GM18505 (cell line): ENCODE measurements around the gene TMEM209.
"Not testable (repeated sequence)": the region's sequence is repeated elsewhere in the genome, so short reads cannot be mapped to it uniquely, and the experiment has no call there.

ENCODE experiments used
- ATAC-seq: cut with Tn5 transposase; IDR thresholded peaks from one replicate; pipeline ENCODE4 v1.9.1; 2021; ENCODE audit not compliant: unreplicated experiment
- POLR2A ChIP-seq: IDR thresholded peaks from 4 replicates; pipeline ENCODE4 v1.6.1; 2011; ENCODE audit warnings: borderline replicate concordance; ENCODE audit not compliant: insufficient read depth, insufficient read length; ENCODE audit errors: extremely low read depth

Gene TMEM209

DNA sequence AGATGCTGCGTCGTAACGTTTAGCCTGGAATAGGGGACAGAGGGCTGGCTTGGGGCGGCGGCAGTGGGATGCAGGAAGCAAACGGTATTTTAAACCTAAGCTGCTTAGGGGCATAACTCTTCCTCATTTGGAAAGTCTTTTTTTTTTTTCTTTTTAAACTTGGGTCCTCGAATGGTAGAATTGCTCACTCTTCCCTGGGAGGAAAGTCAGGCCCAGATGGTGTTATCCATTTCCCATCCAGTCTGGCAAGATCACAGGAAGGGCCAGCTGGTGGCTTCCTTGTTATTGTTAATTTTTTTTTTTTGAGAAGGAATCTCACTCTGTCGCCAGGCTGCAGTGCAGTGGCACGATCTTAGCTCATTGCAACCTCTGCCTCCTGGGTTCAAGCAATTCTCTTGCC, 56.6 kb downstream of the TMEM209 start:
- no peak for TF ChIP-seq POLR2A
- ATAC-seq: no peak

- no peak for TF ChIP-seq POLR2A
- ATAC-seq: no peak
Observed at GRCh38 chr7:130147710-130148325, 57.4 kb downstream of the TMEM209 start.

DNA sequence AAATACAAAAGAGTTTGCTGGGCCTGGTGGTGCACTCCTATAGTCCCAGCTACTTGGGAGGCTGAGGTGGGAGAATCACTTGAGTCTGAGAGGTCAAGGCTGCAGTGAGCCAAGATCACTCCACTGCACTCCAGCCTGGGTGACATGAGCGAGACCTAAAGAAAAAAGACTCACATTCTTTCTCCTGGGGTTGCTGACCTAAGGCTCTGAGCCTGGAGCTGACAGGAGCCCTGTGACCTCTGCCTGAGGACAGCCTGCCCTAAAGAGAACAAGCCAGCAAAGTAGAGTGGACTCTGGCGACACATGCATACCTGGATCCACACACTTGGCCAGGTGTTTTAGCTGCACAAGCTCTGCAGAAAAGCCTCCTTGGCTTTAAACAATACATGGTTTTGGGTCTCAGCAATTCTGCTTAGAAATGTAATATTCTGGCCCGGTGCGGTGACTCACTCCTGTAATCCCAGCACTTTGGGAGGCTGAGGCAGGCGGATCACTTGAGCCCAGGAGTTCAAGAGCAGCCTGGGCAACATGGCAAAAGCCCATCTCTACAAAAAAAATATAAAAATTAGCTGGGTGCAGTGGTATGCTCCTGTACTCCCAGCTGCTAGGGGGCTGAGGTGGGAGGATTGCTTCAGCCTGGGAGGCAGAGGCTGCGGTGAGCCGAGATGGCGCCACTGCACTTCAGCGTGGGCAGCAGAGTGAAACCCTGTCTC, 58.4 kb downstream of the TMEM209 start:
- TF ChIP-seq POLR2A: no peak
- ATAC-seq: no peak

DNA sequence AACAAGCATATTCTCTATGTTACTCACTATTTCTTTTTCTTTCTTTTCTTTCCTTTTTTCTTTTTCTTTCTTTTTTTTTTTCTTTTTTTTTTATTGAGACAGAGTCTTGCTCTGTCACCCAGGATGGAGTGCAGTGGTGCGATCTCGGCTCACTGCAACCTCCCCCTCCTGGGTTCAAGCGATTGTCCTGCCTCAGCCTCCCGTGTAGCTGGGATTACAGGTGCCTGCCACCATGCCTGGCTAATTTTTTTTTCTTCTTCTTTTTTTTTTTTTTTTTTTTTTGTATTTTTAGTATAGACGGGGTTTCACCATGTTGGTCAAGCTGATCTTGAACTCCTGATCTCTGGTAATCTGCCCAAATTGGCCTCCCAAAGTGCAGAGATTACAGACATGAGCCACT, 59.1 kb downstream of the TMEM209 start:
- ATAC-seq: not testable (repeated sequence)

- no peak for TF ChIP-seq POLR2A
- no peak for ATAC-seq
Observed at GRCh38 chr7:130145424-130146100, 59.6 kb downstream of the TMEM209 start.

DNA sequence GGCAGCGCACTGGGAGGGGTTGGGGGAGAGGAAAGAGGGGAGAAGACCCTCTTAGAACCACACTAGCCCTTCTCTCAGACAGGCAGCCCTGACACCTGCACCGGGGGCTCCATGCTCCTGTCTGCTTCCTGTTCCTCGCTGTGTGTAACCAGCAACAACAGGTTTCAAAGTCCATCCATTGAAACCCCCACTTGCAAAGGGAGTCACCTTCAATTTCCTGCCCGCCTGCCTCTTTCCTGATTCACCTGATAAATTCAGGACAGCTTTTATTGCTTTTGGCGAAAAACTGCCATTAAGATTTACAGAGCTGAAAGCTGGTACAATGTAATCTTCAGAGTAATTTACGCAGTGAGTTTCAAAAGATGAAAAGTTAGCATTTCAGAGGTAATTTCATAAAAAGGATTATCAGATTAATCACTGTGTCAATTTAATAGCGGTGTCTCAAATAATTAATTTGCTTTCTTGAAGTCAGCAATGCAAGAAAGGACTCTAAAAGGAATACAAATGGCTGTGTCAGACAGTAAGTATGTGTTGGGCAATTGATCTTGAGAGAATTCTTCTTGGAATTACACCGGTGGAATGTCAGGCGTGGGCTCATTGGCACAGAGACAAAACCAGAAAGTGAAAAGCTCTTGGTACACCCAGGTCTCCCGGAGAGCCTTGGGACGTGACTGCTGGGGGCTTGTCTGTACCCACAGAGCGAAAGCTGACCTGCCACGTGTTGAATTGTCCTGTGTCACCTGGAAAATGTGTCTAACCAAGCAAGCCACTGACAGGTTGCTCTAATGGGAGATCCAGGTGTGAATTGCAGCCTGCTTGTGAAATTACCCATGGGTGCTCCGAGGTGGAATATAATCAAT, 60.7 kb downstream of the TMEM209 start:
- TF ChIP-seq POLR2A: no peak
- ATAC-seq: no peak

GRCh38 chr7:130143986-130144311, 61.3 kb downstream of the TMEM209 start:
- no peak for TF ChIP-seq POLR2A
- ATAC-seq: no peak

DNA sequence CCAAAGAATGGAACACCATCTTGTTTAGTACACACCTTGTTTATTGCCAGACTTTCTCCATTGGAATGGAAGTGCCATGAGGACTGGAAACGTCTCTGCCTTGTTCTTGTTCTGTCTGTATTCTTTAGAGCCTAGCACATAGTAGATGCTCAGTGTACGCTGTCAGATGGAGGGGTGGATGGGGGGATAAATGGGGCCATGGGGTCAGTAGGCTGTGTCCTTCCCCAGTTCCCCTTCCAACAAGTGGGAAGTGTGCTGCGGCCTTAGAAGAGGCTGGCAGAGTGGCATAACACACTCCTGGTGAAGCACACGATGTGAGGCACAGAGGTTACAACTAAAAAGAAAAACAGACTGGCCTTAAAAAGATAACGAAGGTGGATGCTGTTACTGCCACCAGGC, 61.9 kb downstream of the TMEM209 start:
- no peak for ATAC-seq
- TF ChIP-seq POLR2A: no peak

DNA sequence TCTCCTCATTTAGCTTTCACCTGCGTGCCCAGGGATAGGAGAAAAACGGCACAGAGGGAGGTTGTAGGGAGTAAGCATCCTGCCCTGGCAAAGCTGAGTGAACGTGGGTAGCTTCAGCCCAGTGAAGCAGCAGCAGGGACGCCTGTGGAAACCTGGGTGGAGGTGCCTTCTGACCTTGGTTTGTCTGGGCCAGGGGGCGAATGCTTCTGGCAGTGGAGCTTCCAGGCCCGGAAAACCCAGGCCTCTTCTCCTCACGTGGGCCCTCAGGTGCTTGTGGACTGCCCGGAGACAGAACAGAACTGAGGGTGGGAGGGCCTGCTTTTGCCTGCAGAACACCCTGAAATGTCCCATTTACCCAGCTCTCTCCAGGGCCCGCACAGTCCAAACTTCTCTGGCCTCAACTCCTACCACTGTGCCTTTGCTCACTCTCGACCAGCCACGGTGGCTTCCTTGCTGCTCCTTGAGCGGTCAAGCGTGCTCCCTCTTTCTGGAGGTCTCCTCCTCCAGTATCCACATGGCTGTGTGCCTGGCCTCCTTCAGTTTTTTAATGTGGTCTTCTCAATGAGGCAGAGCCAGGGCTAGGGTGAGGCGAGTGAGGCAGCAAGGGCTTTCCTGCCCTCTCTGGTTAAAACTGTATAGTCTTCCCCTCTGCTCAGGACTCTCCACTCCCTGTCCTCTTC, 62.4 kb downstream of the TMEM209 start:
- ATAC-seq: no peak
- TF ChIP-seq POLR2A: no peak

DNA sequence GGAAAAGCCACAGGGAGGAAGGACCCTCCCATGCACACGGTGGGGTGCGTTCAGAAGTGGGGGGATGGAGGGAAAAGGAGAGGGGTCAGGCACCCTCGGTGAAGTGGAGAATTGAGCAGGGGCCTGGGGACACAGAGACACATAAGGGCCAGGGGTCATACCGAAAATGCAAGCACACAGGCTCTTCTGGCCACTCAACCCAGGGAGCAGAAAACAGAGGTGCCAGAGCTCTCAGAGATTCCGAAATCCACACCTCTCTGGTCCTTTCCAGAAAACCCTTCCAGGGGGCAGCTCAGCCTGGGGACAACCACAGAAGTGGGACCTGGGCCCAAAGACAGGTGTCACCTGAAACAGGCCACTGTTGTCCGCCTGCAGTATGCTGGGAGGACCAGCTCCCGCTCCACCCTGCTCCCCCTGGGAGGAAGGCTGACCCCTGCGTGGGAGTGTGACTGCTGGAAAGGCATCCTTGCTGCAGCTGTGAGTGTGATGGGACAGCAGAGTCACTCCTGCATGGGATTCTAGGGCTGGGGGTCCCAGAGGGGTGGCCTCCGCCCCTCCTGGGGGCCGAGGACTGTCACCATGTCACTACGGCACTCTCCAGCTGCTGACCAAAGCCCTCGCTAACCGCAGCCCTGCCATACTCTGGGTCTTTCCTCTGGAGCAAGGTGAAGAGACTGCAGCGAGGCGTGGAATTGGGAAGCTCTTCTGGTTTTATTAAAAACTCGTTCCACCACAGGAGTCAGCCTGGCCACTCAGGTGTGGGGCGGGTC, 63.1 kb downstream of the TMEM209 start:
- ATAC-seq: no peak

DNA sequence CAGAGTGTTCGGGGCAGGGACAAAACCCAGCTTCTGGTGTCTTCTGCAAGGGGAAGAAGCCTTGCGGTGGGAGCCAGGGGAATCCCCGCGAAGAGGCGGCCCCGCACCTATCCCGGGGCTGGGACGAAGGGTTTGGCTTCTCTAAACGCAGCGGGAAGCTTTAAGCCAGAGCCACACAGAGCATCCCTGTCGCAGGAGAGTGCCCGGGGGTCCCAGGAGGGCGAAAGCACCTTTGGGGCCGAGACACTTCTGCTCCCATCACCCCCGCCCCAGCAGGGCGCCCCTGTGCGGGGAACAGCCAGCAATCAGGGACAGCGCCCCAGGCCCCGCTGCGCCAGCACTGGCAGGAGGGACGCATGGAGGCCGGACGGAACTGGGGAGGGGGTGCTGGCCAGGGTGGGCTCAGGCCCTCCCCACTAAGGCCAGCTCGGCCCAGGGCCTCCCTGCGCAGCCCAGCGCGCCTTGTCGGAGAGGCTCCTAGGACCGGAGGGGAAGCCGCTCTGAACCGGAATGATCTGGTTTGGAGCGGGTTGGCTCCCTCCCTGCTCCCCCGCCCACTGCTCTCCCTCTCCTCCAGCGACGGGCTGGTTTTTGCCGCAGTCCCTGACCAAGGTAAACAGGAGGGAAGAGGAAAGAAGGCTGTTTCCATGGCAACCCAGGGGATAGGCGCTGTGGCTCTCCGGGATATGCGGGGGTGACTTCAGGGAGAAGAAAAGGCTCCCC, 63.9 kb downstream of the TMEM209 start:
- TF ChIP-seq POLR2A: peak; percentile 49
- peak; percentile 50 for ATAC-seq

More for the DNA sequence above, 63.1 kb downstream of the TMEM209 start:
- no peak for TF ChIP-seq POLR2A
